CD4-positive, alpha-beta T cell treated with Interleukin-17A for 4 hours (primary cell): ENCODE data around the gene IDUA.
A peak's percentile ranks its signal among the peaks of the same experiment; 100 is the strongest.
"Not testable (repeated sequence)": the region's sequence is repeated elsewhere in the genome, so short reads cannot be mapped to it uniquely, and the experiment has no call there.

Experiments
- DNase-seq: peaks from one replicate; pipeline ENCODE4 v3.0.0-alpha.2; 2020; ENCODE audit warnings: mixed read lengths

IDUA gene

GRCh38 chr4:986879-987623 is at the start of gene IDUA:
Gene IDUA, plus strand, starts transcription at chr4:987044. Its CDS starts 41 bp downstream, at chr4:987085.
- peak; percentile 94 for DNase-seq

DNA sequence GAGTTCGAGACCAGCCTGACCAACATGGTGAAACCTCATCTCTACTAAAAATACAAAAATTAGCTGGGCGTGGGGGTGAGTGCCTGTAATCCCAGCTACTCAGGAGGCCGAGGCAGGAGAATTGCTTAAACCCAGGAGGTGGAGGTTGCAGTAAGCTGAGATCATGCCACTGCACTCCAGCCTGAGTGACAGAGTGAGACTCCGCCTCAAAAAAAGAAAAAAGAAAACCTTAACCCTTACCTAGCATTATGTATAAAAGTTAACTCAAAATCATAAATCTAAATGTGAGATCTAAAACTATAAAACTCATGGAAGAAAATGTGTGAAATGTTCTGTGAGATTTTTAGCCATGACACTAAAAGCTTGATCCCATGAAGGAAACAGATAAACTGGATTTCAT is 47.3 kb upstream of the IDUA start:
- not testable (repeated sequence) for DNase-seq

DNA sequence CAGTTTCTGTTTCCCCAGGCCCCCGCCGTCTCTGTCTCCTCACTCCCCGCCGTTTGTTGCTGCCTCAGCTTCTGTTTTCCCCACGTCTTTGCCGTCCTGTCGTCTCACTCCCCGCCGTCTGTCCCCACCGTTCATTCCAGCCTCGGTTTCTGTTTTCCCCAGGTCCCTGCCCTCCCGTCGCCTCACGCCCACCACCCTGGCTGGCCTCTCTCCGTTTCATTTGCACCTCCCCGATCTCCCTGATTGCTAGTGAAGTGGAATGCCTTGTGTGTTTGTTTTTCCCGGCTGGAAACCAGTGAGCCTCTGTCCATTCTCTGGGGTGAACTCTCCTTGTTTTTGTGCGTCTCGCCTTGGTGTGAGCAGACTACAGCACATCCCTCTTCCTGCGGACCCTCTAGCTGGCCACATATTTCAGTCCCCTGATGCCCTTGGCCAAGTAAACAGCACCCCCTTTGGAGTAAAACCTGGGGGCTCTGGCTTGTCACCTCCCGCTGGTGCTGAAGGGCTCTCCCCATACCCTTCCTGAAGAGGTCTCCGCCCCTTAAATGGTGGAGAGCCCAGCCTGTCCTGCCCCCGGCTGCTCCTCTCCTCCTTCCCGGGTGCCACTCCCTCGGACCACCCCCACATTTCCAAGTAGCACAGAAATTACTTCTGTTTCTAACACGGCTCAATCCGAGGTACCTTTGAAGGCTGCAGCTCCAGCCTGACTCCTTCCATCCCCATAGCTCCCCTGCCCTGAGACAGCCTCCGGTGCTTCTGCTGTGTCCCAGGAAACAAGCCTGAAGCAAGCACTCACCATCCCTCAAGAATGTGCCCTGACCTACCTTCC is 41.4 kb upstream of the IDUA start:
- DNase-seq, result no peak

DNA sequence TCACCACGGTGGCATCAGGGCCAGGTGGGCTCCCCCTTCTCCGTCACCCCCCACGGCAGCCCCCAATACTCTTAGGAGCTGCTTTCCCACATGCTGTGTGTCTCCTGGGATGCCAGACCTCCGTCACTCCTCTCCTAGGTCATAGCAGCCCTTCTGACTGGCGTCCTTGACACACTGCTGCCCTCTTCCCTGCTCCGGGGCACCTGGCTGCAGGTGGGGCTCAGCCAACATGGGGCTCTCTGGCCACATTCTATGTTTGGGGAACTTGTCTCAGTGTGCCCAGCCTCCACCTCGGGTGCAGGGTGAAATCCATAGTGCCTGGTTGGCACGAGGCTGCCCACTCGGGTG is 40.8 kb upstream of the IDUA start:
- DNase-seq, result no peak

DNA sequence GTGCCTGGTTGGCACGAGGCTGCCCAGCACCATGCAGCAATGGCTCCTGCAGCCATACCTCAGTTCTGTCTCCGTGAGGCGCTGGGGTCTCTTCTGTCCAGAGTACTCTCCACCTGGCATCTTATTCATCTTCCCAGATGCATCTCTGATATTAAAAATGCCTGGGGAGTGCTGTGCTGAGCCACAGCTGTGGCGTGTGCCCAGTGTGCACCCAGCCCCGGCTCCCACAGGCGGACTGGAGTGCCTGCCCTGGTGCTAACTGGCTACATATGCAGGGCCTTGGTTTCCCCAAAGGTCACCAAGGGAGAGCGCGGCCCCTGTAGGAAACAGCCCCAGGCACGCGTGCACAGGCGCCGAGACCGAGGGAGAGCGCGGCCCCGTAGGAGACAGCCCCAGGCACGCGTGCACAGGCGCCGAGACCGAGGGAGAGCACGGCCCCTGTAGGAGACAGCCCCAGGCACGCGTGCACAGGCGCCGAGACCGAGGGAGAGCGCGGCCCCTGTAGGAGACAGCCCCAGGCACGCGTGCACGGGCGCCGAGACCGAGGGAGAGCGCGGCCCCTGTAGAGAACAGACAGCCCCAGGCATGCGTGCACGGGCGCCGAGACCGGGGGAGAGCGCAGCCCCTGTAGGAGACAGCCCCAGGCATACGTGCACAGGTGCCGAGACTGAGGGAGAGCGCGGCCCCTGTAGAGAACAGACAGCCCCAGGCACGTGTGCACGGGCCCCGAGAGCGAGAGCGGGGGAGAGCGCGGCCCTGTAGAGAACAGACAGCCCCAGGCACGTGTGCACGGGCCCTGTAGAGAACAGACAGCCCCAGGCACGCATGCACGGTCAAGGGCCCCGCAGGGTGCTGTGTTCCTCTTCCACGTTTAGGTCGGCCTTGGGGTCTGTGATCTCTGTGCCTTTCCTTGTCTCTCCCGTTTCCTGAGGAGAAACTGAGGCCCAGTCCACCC is 40.0 kb upstream of the IDUA start:
- no peak for DNase-seq

GRCh38 chr4:947491-947971 is 39.3 kb upstream of the IDUA start:
- DNase-seq, result no peak

- DNase-seq, result no peak
Observed at GRCh38 chr4:948101-948935, 38.5 kb upstream of the IDUA start.

GRCh38 chr4:948936-949300 is 37.9 kb upstream of the IDUA start:
- DNase-seq, result no peak

GRCh38 chr4:949656-950055 is 37.2 kb upstream of the IDUA start:
- no peak for DNase-seq

- no peak for DNase-seq
Observed at GRCh38 chr4:950136-951020, 36.5 kb upstream of the IDUA start.

DNA sequence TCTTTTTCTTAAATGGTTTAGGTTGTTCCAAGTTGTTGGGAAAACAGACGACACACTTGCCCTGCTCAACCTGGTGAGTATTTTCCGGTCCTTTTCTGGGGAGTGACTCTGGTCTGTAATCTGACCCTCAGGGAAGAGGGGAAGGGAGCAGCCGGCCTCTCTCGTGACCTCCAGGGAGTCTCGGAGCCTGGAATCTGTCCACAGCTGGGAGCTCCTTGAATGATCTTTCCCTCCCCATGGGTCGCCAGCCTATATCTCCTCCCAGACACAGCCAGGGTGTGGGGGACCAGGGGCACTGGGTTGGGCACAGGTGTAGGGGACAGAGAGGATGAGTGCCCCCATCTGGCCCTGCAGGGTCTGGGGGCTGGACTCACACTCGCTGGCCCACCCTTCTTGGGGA is 35.7 kb upstream of the IDUA start:
- no peak for DNase-seq

GRCh38 chr4:951594-952468 is 35.0 kb upstream of the IDUA start:
- no peak for DNase-seq

- no peak for DNase-seq
Observed at GRCh38 chr4:952881-953573, 33.8 kb upstream of the IDUA start.

- no peak for DNase-seq
Observed at GRCh38 chr4:953574-953915, 33.3 kb upstream of the IDUA start.

DNA sequence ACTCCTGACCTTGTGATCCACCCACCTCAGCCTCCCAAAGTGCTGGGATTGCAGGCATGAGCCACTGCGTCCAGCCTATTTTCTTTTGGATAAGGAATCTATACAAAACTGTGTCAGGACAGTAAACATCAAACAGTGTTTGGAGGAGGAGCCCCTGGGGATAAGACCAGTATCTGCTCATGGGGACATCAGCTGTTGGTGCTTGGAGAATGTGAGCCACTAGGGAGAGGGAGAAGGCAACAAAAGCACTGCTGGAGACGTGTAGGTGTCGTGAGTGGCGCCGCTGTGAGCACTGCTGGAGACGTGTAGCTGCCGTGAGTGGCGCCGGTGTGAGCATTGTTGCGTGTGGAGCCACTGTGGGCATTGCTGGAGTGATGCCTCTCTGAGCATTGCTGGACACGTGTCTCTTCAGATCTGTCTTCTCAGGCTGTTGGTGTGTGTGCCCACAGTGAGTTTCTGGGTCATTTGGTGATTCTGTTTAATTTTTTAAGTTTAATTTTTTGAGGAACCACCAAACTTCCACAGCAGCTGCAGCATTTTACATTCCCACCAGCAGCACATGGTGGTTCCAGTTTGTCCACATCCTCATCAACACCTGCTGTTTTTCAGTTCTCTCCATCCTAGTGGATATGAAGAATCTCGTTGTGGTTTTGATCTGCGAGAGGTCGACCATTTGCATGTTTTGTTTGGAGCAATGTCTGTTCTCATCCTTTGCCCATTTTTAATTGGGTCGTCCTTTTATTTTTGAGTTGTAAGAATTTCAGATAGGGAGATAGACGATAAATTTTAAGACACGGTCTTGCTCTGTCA is 32.4 kb upstream of the IDUA start:
- no peak for DNase-seq

DNA sequence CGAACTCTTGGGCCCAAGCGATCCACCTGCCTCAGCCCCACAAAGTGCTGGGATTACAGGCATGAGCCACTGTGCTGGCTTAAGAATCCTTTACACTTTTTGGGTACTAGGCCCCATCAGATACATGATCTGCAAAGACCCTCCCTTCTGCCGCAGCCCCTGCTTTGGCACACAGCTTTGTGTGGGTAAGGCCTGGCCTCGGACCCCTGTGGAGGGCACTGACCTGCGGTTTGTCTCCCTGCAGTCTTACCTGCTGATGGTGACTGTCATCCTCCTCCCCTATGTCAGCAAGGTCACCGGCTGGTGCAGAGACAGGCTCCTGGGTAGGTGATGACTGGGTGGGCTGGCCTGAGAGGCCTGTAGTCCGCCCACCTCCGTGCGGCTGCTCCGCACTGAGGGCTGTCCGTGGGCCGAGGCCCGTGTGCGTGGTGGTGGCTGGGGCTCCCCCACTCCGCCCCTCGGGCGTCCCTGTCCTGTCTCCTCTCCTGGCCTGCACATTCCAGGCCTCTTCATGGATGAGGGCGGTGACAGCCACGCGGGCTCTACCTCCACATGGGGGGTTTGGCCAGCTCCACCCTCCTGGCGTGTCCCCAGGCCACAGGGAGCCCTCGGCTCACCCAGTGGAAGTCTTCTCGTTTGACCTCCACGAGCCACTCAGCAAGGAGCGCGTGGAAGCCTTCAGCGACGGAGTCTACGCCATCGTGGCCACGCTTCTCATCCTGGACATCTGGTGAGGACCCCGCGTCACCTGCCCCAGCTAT is 31.5 kb upstream of the IDUA start:
- no peak for DNase-seq

- DNase-seq, result no peak
Observed at GRCh38 chr4:955931-956381, 30.9 kb upstream of the IDUA start.
